SK-N-SH (cell line): Measurements from ENCODE around the gene SCD5.

ENCODE experiments used
- CHD2 ChIP-seq: fragments of 150-350 bp; IDR thresholded peaks from 2 replicates; pipeline ENCODE4 v1.6.1; 2018; ENCODE audit warnings: low read length; ENCODE audit not compliant: partially characterized antibody
- CTCF ChIP-seq: fragments of 200-600 bp; sonication (generic); IDR thresholded peaks from 2 replicates; pipeline ENCODE4 v1.6.1; 2017; ENCODE audit warnings: antibody characterized with exemption, mild to moderate bottlenecking, moderate library complexity
- EP300 ChIP-seq, 2 experiments: IDR thresholded peaks; 2 replicates each; pipeline versions ENCODE4 v1.4.0 to v1.6.1; 2012; ENCODE audit warnings: borderline replicate concordance in 1 of 2, low read depth in 1 of 2, low read length in 1 of 2
- FOXM1 ChIP-seq: IDR thresholded peaks from 2 replicates; pipeline ENCODE4 v1.4.0; 2012; ENCODE audit warnings: low read depth, mild to moderate bottlenecking
- JUND ChIP-seq: IDR thresholded peaks from 2 replicates; pipeline ENCODE4 v1.4.0; 2012
- POLR2AphosphoS5 ChIP-seq: IDR thresholded peaks from 2 replicates; pipeline ENCODE4 v1.6.1; 2012; ENCODE audit warnings: low read depth, low read length
- RAD21 ChIP-seq: IDR thresholded peaks from 2 replicates; pipeline ENCODE4 v1.6.1; 2012; ENCODE audit warnings: mild to moderate bottlenecking, low read length
- RFX5 ChIP-seq: IDR thresholded peaks from 2 replicates; pipeline ENCODE4 v1.6.1; 2012; ENCODE audit warnings: mild to moderate bottlenecking, improper control_type of control experiment, low read length
- SIN3A ChIP-seq: IDR thresholded peaks from 2 replicates; pipeline ENCODE4 v1.6.1; 2012; ENCODE audit warnings: low read depth, mild to moderate bottlenecking, low read length, moderate library complexity, borderline replicate concordance
- TAF1 ChIP-seq: IDR thresholded peaks from 2 replicates; pipeline ENCODE4 v1.6.1; 2012; ENCODE audit warnings: low read depth, mild to moderate bottlenecking, low read length, moderate library complexity, borderline replicate concordance
- USF2 ChIP-seq: fragments of 150-350 bp; IDR thresholded peaks from 2 replicates; pipeline ENCODE4 v1.6.1; 2017; ENCODE audit warnings: antibody characterized with exemption, low read length, low read depth, borderline replicate concordance

- TF ChIP-seq USF2 = no peak
- no peak for TF ChIP-seq TAF1
- TF ChIP-seq JUND = no peak
- no peak for TF ChIP-seq CTCF
- TF ChIP-seq FOXM1 = no peak
- TF ChIP-seq POLR2AphosphoS5 = no peak
- TF ChIP-seq RFX5 = no peak
- no peak for TF ChIP-seq CHD2
- no peak for TF ChIP-seq SIN3A
- no peak for TF ChIP-seq RAD21
- no peak for TF ChIP-seq EP300 (IDR thresholded peaks at IDR 0.05; ENCODE audit: borderline replicate concordance in 1 of 2, low read depth in 1 of 2, low read length in 1 of 2)
Observed at GRCh38 chr4:82758701-82759685, 39.6 kb downstream of the SCD5 start.
